Keratinocyte (primary cell): ENCODE data around the gene SNAI3. TPM values are rescaled to one million over a fixed set of nuclear protein-coding genes. Genes with fewer than 3 reads are reported as not detected.

ENCODE experiments used
- DNase-seq: peaks from one replicate; pipeline ENCODE4 v3.0.0-alpha.2; 2011; ENCODE audit warnings: low read depth, missing footprints, low spot score
- FAIRE-seq: peaks from 2 replicates; lab custom pipeline; 2011; peaks lifted over from hg19 to GRCh38; lab: Jason Lieb, UNC
- H2AFZ ChIP-seq: 2 replicates; pipeline ENCODE4 v1.6.0; 2012; ENCODE audit warnings: low read length, control low read depth, inconsistent platforms; ENCODE audit not compliant: control insufficient read depth
- H3K27ac ChIP-seq: 2 replicates; pipeline ENCODE4 v1.5.1; 2011; ENCODE audit warnings: low read length; ENCODE audit not compliant: control insufficient read depth, insufficient read depth
- H3K27me3 ChIP-seq: 3 replicates; pipeline ENCODE4 v1.6.0; 2011; ENCODE audit warnings: low read length; ENCODE audit not compliant: control insufficient read depth, insufficient read depth; ENCODE audit errors: extremely low read depth
- H3K36me3 ChIP-seq, 2 experiments: 2 replicates in 1 of 2; 3 replicates in 1 of 2; pipeline ENCODE4 v1.5.1; 2011; ENCODE audit warnings: low read length in 2 of 2, mild to moderate bottlenecking in 1 of 2; ENCODE audit not compliant: control insufficient read depth in 2 of 2, insufficient read depth in 2 of 2; ENCODE audit errors: extremely low read depth in 1 of 2
- H3K4me1 ChIP-seq: 3 replicates; pipeline ENCODE4 v1.5.1; 2011; ENCODE audit warnings: low read length; ENCODE audit not compliant: control insufficient read depth, insufficient read depth; ENCODE audit errors: extremely low read depth
- H3K4me2 ChIP-seq: 3 replicates; pipeline ENCODE4 v1.6.0; 2011; ENCODE audit warnings: low read depth, low read length; ENCODE audit not compliant: control insufficient read depth, insufficient read depth; ENCODE audit errors: extremely low read depth
- H3K4me3 ChIP-seq, 3 experiments: fragments of 200-600 bp in 1 of 3; sonication (generic) in 1 of 3; 2 replicates in 2 of 3; 3 replicates in 1 of 3; pipeline ENCODE4 v1.5.1; 2011 to 2016; ENCODE audit warnings: low read length in 3 of 3, mild to moderate bottlenecking in 3 of 3, control low read depth in 2 of 3, inconsistent platforms in 1 of 3, low read depth in 1 of 3, mixed read lengths in 1 of 3, mixed run types in 1 of 3, moderate library complexity in 1 of 3; ENCODE audit not compliant: control insufficient read depth in 2 of 3, insufficient read depth in 2 of 3; ENCODE audit errors: extremely low read depth in 1 of 3
- H3K79me2 ChIP-seq: 2 replicates; pipeline ENCODE4 v1.6.0; 2012; ENCODE audit warnings: low read length; ENCODE audit not compliant: control insufficient read depth, insufficient read depth
- H3K9ac ChIP-seq: 3 replicates; pipeline ENCODE4 v1.6.0; 2011; ENCODE audit warnings: low read length; ENCODE audit not compliant: control insufficient read depth, insufficient read depth; ENCODE audit errors: extremely low read depth
- H3K9me1 ChIP-seq: 3 replicates; pipeline ENCODE4 v1.6.0; 2011; ENCODE audit warnings: low read length; ENCODE audit not compliant: control insufficient read depth, insufficient read depth; ENCODE audit errors: extremely low read depth
- H3K9me3 ChIP-seq: 2 replicates; pipeline ENCODE4 v1.5.1; 2012; ENCODE audit warnings: low read depth, low read length; ENCODE audit not compliant: control insufficient read depth
- H4K20me1 ChIP-seq: 3 replicates; pipeline ENCODE4 v1.6.0; 2011; ENCODE audit warnings: low read length; ENCODE audit not compliant: control insufficient read depth, insufficient read depth; ENCODE audit errors: extremely low read depth
- CTCF ChIP-seq, 3 experiments: IDR thresholded peaks in 1 of 3; conservative IDR thresholded peaks in 1 of 3; optimal IDR thresholded peaks in 1 of 3; 2 replicates in 2 of 3; 3 replicates in 1 of 3; pipeline versions ENCODE3 to v1.5.1; 2011; ENCODE audit warnings: low read length in 3 of 3, mild to moderate bottlenecking in 3 of 3, moderate library complexity in 2 of 3, control low read depth in 1 of 3, inconsistent platforms in 1 of 3; ENCODE audit not compliant: insufficient read depth in 2 of 3; ENCODE audit errors: extremely low read depth in 1 of 3
- EZH2 ChIP-seq: IDR thresholded peaks from one replicate; pipeline ENCODE4 v1.6.1; 2012; ENCODE audit warnings: inconsistent platforms, mild to moderate bottlenecking, low read length, moderate library complexity
- dilution Hi-C: fragments of 300-500 bp; cut with MboI; formaldehyde crosslinking; loops from one replicate; pipeline ENCODE4 v1.7.0; 2020; ENCODE audit warnings: low sequenced_read_pairs; ENCODE audit not compliant: extremely low pct_ligation_motif_present
- polyA plus RNA-seq, 5 experiments: library from polyadenylated mRNA; depleted of rRNA in 3 of 5; stranded (reverse) in 3 of 5; stranded (forward) in 1 of 5; unstranded in 1 of 5; fragments of >200 nt; gene quantifications; 1 replicate in 1 of 5; 2 replicates in 3 of 5; 3 replicates in 1 of 5; pipeline versions ENCODE4 v1.2.1 to v1.2.3, GENCODE V29; 2011 to 2012; ENCODE audit warnings: missing spikeins in 2 of 5, low read depth in 1 of 5, low replicate concordance in 1 of 5

The SNAI3 gene
- polyA plus RNA-seq, 1 donor (not counting 4 experiments of a cell fraction or from before 2014, with no cell fraction given) = not detected

GRCh38 chr16:88636488-88637265 is 49.6 kb downstream of the SNAI3 start:
- Histone ChIP-seq H3K36me3 (peaks cover 0 to 3% of the 10 kb centered on the region in 2 experiments), H3K27ac (no peak overlapping the region), H3K79me2 (no peaks in the 10 kb centered on the region), H2AFZ (no peak overlapping the region), H3K9me1 (no peaks in the 10 kb centered on the region), H4K20me1 (peaks cover 6% of the 10 kb centered on the region), H3K27me3 (peaks cover 60% of the 10 kb centered on the region), H3K4me3 (no peak overlapping the region), H3K4me2 (no peak overlapping the region), H3K4me1 (peaks cover 18% of the 10 kb centered on the region), H3K9me3 (no peaks in the 10 kb centered on the region), H3K9ac (no peak overlapping the region)
- dilution Hi-C loops = no loop called here
- no peak for DNase-seq
- no peak for FAIRE-seq
- TF ChIP-seq EZH2 (no peak), CTCF (optimal IDR thresholded peaks at IDR 0.05 in 1 of 3, IDR thresholded peaks at IDR 0.05 in 1 of 3, conservative IDR thresholded peaks at IDR 0.05 in 1 of 3; ENCODE audit: extremely low read depth in 1 of 3, insufficient read depth in 2 of 3, low read length in 3 of 3) (no peak)

GRCh38 chr16:88635671-88636319 is 50.5 kb downstream of the SNAI3 start:
- H2AFZ ChIP-seq = no peak overlapping the region
- peaks cover 6% of the 10 kb centered on the region for H4K20me1 ChIP-seq
- DNase-seq (no peak), FAIRE-seq (no peak)
- peaks cover 52% of the 10 kb centered on the region for H3K27me3 ChIP-seq
- TF ChIP-seq CTCF (optimal IDR thresholded peaks at IDR 0.05 in 1 of 3, IDR thresholded peaks at IDR 0.05 in 1 of 3, conservative IDR thresholded peaks at IDR 0.05 in 1 of 3; ENCODE audit: extremely low read depth in 1 of 3, insufficient read depth in 2 of 3, low read length in 3 of 3) (no peak), EZH2 (no peak)
- H3K9me1 ChIP-seq = no peaks in the 10 kb centered on the region
- peaks cover 18% of the 10 kb centered on the region for H3K4me1 ChIP-seq
- H3K79me2 ChIP-seq = no peaks in the 10 kb centered on the region
- H3K9me3 ChIP-seq = no peaks in the 10 kb centered on the region
- dilution Hi-C loops = no loop called here
- no peak overlapping the region for H3K4me2 ChIP-seq
- peaks cover 0 to 7% of the 10 kb centered on the region in 2 experiments for H3K36me3 ChIP-seq
- no peak overlapping the region for H3K4me3 ChIP-seq
- H3K27ac ChIP-seq = no peak overlapping the region
- H3K9ac ChIP-seq = no peak overlapping the region
